NCI-H748 (cell line): ENCODE results near the gene USF1.
A peak's percentile ranks its signal among the peaks of the same experiment; 100 is the strongest.
"Not testable (repeated sequence)": the region's sequence is repeated elsewhere in the genome, so short reads cannot be mapped to it uniquely, and the experiment has no call there.

Experiments used
- DNase-seq: peaks from one replicate; lab custom pipeline; 2025; ENCODE audit not compliant: unreplicated experiment; lab: John Stamatoyannopoulos, UW

The USF1 gene

GRCh38 chr1:161079436-161080110 is 33.8 kb upstream of the USF1 start:
- DNase-seq: no peak

- DNase-seq: no peak
Observed at GRCh38 chr1:161077426-161077825, 31.6 kb upstream of the USF1 start.

GRCh38 chr1:161076410-161076809 is 30.6 kb upstream of the USF1 start:
- DNase-seq: no peak

GRCh38 chr1:161074676-161075368 is 29.0 kb upstream of the USF1 start:
- DNase-seq: peak; percentile 15

GRCh38 chr1:161073474-161074121 is 27.8 kb upstream of the USF1 start:
- no peak for DNase-seq

- DNase-seq: no peak
Observed at GRCh38 chr1:161072751-161073449, 27.1 kb upstream of the USF1 start.

- DNase-seq: no peak
Observed at GRCh38 chr1:161071886-161072371, 26.2 kb upstream of the USF1 start.

GRCh38 chr1:161070761-161071160 is 25.0 kb upstream of the USF1 start:
- no peak for DNase-seq

- no peak for DNase-seq
Observed at GRCh38 chr1:161069731-161070270, 24.0 kb upstream of the USF1 start, which contains the start of gene ARHGAP30. Gene ARHGAP30 (minus strand): TSS chr1:161069891. CDS start chr1:161069624, 267 bp downstream.

GRCh38 chr1:161069241-161069640 is 23.5 kb upstream of the USF1 start:
- DNase-seq: no peak

GRCh38 chr1:161068306-161069234 is 22.8 kb upstream of the USF1 start:
- DNase-seq: no peak

GRCh38 chr1:161066694-161067093 is 20.9 kb upstream of the USF1 start:
- no peak for DNase-seq

GRCh38 chr1:161065681-161066080 is 19.9 kb upstream of the USF1 start:
- DNase-seq: not testable (repeated sequence)

- not testable (repeated sequence) for DNase-seq
Observed at GRCh38 chr1:161063936-161064335, 18.2 kb upstream of the USF1 start.

GRCh38 chr1:161061419-161061818 is 15.6 kb upstream of the USF1 start:
- no peak for DNase-seq

GRCh38 chr1:161059293-161059692 is 13.5 kb upstream of the USF1 start:
- DNase-seq: no peak

- DNase-seq: no peak
Observed at GRCh38 chr1:161054805-161055204, 9.0 kb upstream of the USF1 start.

GRCh38 chr1:161054232-161054631 is 8.5 kb upstream of the USF1 start:
- DNase-seq: no peak

- DNase-seq: no peak
Observed at GRCh38 chr1:161052899-161053298, 7.1 kb upstream of the USF1 start.

- DNase-seq: no peak
Observed at GRCh38 chr1:161051219-161051618, 5.4 kb upstream of the USF1 start.
